GM10847 (cell line): ENCODE results near the gene ARHGEF12.

Experiments
- POLR2A ChIP-seq: IDR thresholded peaks from 2 replicates; pipeline ENCODE4 v1.6.1; 2011; ENCODE audit not compliant: insufficient read length; ENCODE audit errors: extremely low read depth

ARHGEF12 gene

DNA sequence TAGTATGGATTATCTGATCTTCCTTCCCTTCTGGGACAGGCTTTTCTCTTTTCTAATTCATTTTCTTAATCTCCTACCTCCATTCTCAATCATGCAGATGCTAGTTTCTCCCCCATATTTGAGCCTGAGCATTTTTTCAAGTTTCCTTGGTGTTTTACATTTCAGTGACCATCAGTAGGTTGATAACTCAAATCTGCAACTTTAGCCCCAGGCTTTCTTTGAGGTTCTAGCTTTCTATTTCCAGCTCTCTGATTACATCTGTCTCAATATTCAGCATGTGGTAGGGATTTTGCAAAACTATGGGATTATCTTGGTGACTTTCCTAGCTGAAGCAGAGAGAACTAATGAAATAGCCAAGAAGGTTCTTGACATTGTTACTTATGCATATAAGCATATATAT is 67.8 kb downstream of the ARHGEF12 start:
- TF ChIP-seq POLR2A, result no peak

DNA sequence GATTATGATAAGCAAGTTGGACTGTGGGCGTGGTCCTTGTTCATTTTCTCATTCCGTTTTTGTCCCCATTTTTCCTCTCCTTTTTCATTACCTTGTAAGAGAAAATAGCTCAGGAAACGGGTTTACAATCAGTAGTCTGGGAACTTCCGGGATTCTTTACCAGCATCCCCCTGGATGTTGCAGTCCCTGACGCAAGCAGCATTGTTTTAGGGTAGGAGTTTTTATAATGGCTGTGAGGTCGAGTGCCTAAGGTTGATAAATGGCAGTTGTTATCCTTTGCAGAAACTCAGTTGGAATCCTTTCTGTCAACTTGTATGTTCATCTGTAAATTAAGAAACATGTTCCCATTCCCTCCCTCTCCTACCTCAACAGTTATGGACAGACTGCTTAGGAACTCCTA is 68.3 kb downstream of the ARHGEF12 start:
- TF ChIP-seq POLR2A, result no peak

DNA sequence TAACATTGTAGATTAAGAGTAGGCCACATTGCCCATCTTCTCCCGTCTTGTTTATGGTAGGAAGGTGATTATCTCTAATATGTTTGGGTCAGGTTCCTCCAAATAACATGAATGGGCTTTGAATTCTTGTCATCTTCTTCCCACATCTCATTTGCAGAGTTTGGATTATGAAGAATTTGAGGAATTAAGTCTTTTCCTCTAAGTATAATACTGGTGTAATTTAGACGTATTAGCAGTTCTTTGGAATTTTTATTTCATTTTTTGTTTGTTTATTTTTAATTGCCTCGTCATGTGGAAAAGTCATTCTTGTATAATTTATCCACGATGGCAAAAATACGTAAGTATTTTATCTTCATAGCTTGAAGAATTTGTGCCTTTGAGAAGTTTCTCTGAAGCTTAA is 73.4 kb downstream of the ARHGEF12 start:
- TF ChIP-seq POLR2A, result no peak

DNA sequence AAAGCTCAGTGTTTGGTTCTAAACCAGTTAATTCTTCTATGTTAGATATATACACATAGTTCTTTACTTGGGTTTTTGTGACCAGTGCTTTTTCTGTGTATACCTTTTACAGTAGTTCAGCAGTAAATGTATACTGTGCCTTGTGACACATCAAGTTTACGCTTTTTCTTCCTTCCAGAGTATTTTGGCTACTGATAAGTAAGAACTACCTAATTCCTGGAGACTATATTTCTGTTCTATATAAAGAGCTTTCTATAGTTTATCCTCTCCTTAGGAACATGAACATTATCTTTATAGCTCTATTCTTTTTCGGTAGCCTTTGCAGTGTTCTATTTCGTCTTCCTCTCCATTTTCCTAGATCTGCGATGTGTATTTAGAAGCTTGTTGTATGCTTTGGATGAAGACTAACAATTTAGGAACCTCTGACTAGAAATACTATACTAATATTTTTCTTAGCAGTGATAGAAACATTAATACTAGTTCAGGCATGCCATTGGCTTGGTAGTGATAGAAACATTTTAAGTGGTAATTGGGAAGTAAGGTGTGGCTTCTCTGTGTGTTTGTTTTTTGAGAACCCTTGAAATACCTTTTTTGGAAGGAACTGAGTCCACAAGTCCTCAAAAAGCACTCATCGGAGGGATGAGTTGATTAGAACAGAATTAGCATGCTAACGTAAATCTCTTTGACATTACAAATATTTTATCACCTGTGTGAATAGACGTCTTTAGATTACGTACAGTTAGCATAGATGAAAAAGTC is 74.6 kb downstream of the ARHGEF12 start:
- TF ChIP-seq POLR2A, result no peak

DNA sequence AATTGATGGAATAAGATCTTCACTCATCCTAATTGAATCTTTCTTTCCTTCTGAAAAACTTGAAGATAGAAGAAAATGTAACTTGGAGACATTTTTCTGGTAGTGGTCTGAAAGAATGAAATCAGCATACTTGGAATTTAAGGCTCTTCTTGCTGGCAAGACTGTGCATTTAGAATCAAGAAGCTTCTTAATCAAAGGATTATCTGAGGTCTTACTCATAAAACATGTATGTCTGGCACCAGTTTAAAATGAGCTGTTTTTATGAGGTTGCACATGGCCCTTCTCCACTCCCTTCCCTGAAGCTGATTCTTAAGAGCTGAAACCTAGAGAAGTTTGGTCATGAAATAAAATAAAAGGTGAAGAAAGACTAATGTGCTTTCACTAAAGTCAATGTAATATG is 77.3 kb downstream of the ARHGEF12 start:
- no peak for TF ChIP-seq POLR2A

DNA sequence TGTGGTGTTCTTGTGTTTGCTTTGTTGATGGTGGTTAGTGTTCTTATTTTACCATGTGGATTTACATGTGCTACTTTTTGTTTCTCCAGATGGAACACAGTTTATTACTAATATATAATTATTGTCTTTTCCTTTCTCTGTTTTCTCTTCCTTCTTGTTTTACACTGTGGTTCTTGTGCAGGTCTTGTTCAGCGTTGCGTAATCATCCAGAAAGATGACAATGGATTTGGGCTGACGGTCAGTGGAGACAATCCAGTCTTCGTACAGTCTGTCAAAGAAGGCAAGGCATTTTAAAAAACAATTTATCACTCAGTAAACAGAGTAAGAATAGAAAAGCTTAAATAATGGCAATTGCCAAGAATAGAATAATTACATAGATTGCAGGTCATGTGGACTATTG is 84.4 kb downstream of the ARHGEF12 start:
- TF ChIP-seq POLR2A, result no peak

DNA sequence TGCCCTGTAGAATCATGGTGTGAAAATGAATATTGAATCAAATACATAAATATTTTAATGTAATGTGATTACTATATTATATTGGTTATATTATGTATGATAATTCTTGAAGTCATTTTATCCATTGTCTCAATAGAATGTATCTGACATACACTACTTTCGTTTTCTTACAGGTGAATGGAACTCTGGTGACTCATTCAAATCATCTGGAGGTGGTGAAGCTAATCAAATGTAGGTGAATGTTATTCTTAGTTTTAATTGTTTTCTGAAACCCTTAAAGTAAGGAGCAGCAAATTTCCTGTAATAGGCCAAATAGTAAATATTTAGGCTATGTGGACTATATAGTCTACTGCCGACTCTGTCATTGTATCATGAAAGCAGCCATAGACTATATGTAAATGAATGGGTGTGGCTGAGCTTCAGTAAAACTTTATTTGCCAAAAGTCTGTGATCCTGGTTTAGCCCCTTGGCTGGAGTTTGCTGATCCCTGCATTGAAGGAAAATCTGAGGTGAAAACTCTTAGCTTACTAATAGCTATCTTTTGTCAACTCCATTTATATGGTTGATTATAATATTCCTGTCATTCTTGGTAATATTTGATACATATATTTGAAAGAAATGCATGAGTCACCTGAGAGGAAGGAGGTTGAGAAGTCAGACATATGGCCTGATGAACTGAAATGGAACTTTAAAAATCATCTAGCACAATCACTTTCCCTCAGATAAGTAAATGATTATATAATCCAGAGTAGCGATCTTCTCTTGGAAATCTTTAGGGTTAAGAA is 88.2 kb downstream of the ARHGEF12 start:
- TF ChIP-seq POLR2A, result no peak

DNA sequence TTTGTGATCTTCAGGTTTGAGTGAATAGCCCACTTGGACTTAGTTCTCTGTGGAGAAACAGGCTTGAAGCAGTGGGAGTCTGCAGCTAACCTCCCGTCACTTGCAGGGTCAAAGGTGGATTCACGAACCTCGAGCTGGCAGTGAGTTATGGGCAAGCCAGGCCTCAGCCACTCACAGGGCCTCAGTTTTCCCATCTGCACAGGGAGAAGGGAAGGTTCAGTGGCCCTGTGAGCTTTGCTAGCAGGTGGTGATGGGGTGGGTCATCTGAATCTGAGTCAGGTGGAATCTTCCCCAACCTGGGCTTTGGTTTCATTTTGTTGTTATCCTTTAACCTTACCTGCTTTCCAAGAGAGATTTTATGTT is 88.7 kb downstream of the ARHGEF12 start:
- no peak for TF ChIP-seq POLR2A

DNA sequence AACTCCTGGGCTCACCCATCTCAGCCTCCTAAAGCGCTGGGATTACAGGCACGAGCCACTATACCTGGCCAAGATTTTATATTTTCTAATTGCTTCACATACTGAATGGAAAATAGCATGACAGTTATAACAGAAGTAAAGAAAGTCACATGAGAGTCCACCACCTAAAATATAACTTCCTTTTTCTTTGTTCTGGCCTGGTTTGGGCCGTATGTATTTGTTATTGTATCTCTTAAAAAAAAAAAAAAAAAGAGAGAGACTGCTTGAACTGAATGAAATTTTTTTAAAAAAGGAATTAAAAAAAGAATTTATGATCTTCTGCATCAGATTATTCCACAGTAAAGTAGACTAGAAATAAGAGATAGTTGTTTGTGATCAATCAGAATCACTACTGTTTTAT is 89.3 kb downstream of the ARHGEF12 start:
- TF ChIP-seq POLR2A, result no peak

DNA sequence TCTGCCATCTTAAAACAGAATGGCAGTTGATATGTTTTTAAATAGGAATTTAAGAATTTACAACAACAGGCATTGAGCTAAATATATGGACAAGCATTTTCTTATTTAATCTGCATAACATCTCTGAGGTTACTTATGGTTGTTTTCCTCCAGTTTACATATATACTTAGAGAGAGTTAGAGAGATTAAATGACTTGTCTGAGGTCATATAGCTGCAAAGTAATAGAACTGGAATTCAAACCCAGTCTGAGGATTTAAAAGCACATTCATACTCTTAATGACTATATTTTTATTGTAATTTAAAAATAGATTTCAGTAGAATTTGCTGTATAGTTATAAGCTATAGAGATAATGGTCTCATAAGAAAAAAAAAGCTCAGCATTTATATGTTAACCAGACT is 93.9 kb downstream of the ARHGEF12 start:
- no peak for TF ChIP-seq POLR2A

DNA sequence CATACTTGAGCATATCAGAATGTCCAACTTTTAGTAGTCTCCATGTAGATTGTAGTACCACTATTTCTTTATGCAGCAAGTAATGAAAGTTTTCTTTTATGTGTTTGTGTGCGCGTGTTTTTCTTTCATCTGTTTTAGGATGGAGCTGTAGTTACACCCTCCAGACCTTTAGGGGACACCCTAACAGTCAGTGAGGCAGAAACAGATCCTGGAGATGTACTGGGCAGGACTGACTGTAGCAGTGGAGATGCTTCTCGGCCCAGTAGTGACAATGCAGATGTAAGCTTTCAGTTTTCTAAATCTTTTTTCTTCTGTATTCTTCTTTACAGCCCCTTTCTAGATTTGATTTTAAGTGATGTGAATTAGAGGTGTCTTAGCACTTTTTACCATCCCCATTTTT is 95.4 kb downstream of the ARHGEF12 start:
- no peak for TF ChIP-seq POLR2A

DNA sequence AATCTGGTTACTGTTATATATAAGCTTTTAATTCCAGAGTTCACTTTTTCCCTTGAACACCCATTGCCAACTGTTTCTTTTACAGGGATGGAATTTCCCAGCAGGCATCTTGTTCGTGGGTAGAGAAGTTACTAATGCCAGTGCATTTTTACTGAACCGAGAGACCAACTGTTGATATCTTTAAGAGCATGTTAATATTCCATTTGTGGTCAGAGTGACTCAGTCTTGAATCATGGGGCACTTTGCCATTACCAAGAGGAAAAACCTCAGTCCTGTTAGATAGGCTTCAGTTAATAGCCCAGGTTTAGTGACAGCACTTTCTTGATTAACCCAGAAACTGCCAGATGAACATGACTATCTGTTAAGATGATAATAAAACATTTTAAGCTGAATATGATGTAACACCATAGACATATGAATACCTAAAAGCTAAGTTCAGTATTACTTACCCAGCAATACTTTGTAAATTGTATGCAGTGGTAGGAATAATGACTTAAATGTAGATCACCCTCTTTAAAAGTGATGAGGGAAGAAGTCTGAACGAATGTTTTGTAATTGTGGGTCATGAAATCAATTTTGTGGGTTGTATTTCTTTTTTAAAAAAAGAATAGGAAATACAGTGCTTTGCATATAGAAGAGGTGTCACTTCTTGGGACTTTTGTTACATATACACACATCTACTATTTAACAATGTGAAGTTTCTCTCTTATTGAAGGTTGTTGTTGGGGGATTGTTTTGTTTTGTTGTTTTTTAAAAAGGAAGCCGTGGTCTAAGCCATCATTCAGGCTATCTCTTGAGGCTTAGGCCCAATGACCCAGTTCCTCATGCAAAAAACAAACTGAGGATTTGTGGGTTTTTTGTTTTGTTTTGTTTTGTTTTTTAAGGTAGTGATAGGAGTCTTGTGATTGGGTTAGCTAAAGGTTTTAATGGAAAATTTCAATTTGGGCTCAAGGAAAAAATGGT is 96.1 kb downstream of the ARHGEF12 start:
- no peak for TF ChIP-seq POLR2A

DNA sequence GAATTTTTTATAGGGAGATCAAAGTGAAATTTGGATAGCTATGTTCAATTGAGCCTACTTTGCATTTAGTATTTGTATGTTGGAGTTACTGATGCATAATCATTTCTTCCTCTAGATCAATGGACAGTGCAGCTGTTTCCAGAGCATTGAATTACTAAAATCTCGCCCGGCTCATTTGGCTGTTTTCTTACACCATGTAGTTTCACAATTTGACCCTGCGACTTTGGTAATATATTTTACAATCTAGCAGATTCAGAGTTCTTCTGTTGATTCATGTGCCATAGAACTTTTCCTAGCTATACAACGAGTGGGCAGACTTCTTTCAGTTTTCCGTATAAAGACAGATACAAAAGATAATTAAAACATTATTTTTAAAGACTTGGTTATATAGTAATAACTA is 105.4 kb downstream of the ARHGEF12 start:
- TF ChIP-seq POLR2A, result no peak

DNA sequence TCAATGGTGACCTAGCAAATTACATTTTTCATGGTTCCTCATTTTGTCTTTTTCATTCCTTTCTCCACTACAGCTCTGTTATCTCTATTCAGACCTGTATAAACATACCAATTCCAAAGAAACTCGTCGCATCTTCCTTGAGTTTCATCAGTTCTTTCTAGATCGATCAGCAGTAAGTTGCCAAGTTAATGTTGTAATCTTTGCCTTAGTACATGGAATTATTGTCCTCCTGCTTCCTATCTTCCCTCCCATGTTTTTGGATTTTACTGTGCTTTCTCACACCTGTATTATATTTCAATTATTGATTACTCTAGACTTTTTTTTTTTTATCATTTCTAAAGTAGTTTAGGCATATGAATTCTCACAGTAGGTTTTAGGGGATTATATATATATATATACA is 105.8 kb downstream of the ARHGEF12 start:
- TF ChIP-seq POLR2A, result no peak

DNA sequence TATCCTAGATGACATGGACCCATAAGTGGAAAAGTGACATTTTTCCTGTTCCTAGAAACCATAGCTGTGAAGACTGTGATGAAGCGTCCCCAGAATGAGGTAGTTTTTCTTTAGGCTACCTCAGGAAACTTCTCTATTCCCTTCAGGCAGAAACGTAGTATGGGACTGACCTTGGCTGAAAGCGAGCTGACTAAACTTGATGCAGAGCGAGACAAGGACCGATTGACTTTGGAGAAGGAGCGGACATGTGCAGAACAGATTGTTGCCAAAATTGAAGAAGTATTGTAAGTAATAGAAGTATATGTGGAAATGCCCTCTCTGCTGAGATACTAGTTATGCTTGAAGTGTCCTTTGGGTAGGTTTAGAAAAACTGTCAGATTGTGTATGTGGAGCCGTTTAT is 110.6 kb downstream of the ARHGEF12 start:
- no peak for TF ChIP-seq POLR2A

DNA sequence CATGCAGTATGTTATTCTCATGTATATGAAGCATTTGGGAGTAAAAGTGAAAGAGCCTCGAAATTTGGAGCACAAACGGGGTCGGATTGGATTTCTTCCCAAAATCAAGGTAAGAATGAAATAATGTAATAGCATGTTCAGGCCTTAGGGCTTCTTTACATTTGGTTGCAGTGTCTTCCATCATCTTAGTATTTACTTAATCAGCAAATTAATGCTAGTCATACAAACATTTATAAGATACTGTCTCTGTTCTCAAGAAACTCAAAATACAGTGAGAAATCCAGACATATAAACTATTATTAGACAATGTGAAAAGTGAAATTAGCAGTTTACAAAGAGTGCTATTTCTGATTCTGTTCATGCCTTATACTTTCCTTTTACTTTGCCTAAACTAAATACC is 112.0 kb downstream of the ARHGEF12 start:
- no peak for TF ChIP-seq POLR2A
